Activated CD4-positive, alpha-beta T cell treated with anti-CD3 and anti-CD28 coated beads, Interleukin-10, Interleukin-2, amounts not matched to agents 100 ng/mL and 50 ng/mL, durations not matched to agents 16 hours and 8 hours (primary cell): Measurements from ENCODE around the gene MYBPHL.
"Not testable (repeated sequence)": the region's sequence is repeated elsewhere in the genome, so short reads cannot be mapped to it uniquely, and the experiment has no call there.

Experiments
- DNase-seq: peaks from one replicate; pipeline ENCODE4 v3.0.0-alpha.2; 2020

Gene MYBPHL

GRCh38 chr1:109306832-109307273 is at the start of gene MYBPHL:
TSS of gene MYBPHL (minus strand) at chr1:109307011. CDS start at chr1:109306991, 20 bp downstream.
- DNase-seq = no peak

- no peak for DNase-seq
Observed at GRCh38 chr1:109356505-109356904, 49.7 kb upstream of the MYBPHL start.

- DNase-seq = no peak
Observed at GRCh38 chr1:109354929-109355328, 48.1 kb upstream of the MYBPHL start.

- DNase-seq = no peak
Observed at GRCh38 chr1:109351457-109351856, 44.6 kb upstream of the MYBPHL start.

GRCh38 chr1:109350655-109351054 is 43.8 kb upstream of the MYBPHL start:
- no peak for DNase-seq

- no peak for DNase-seq
Observed at GRCh38 chr1:109350182-109350581, 43.4 kb upstream of the MYBPHL start.

GRCh38 chr1:109347511-109347910 is 40.7 kb upstream of the MYBPHL start:
- no peak for DNase-seq

- DNase-seq = no peak
Observed at GRCh38 chr1:109341944-109342930, 35.4 kb upstream of the MYBPHL start.

- no peak for DNase-seq
Observed at GRCh38 chr1:109338608-109339007, 31.8 kb upstream of the MYBPHL start.

- DNase-seq = no peak
Observed at GRCh38 chr1:109338091-109338490, 31.3 kb upstream of the MYBPHL start.

- DNase-seq = no peak
Observed at GRCh38 chr1:109335091-109335490, 28.3 kb upstream of the MYBPHL start.

GRCh38 chr1:109331113-109331512 is 24.3 kb upstream of the MYBPHL start:
- DNase-seq = no peak

- no peak for DNase-seq
Observed at GRCh38 chr1:109327285-109327684, 20.5 kb upstream of the MYBPHL start.

GRCh38 chr1:109322974-109323373 is 16.2 kb upstream of the MYBPHL start:
- no peak for DNase-seq

- DNase-seq = no peak
Observed at GRCh38 chr1:109319114-109319513, 12.3 kb upstream of the MYBPHL start.

GRCh38 chr1:109316506-109316905 is 9.7 kb upstream of the MYBPHL start:
- no peak for DNase-seq

- DNase-seq = no peak
Observed at GRCh38 chr1:109315288-109315687, 8.5 kb upstream of the MYBPHL start.

GRCh38 chr1:109314795-109315194 is 8.0 kb upstream of the MYBPHL start:
- no peak for DNase-seq

GRCh38 chr1:109312978-109313775 is 6.4 kb upstream of the MYBPHL start:
- DNase-seq = no peak

- no peak for DNase-seq
Observed at GRCh38 chr1:109312246-109312645, 5.4 kb upstream of the MYBPHL start.

GRCh38 chr1:109309347-109309746 is 2.5 kb upstream of the MYBPHL start:
- DNase-seq = no peak

- DNase-seq = no peak
Observed at GRCh38 chr1:109307274-109308021, 637 bp upstream of the MYBPHL start.

GRCh38 chr1:109305991-109306390 is 820 bp downstream of the MYBPHL start:
- not testable (repeated sequence) for DNase-seq
